Activated CD4-positive, CD25-positive, alpha-beta regulatory T cell treated with anti-CD3 and anti-CD28 coated beads, Interleukin-2, amount 50 U/mL, for 24 hours (primary cell): ENCODE data around the gene CBX4.

Experiments used
- ATAC-seq, 2 donors: fragments of 150-1000 bp; cut with Tn5 transposase; one replicate each; pipeline ENCODE4 v1.10.0; 2021; ENCODE audit warnings: mild to moderate bottlenecking in 1 of 2, moderate library complexity in 1 of 2

CBX4 gene

DNA sequence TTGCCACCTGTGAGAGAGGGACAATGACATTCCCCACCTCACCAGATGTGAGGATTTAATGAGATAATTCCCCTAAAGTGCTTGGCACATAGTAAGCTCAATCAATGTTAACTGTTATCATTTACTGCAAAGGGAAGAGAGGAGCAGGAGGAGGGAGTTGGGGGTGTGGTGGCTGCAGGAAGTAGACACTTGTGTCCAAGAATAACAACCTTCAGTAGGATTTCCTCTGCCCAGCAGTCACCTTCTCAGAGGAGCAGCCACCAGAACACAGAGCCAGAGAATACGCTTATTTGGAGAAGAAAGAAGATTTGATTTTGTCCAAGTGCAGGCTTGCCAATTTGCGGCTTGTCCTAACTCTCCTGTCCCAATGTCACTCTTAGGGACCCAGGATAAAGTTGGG, 10.2 kb downstream of the CBX4 start:
- no peak for ATAC-seq

DNA sequence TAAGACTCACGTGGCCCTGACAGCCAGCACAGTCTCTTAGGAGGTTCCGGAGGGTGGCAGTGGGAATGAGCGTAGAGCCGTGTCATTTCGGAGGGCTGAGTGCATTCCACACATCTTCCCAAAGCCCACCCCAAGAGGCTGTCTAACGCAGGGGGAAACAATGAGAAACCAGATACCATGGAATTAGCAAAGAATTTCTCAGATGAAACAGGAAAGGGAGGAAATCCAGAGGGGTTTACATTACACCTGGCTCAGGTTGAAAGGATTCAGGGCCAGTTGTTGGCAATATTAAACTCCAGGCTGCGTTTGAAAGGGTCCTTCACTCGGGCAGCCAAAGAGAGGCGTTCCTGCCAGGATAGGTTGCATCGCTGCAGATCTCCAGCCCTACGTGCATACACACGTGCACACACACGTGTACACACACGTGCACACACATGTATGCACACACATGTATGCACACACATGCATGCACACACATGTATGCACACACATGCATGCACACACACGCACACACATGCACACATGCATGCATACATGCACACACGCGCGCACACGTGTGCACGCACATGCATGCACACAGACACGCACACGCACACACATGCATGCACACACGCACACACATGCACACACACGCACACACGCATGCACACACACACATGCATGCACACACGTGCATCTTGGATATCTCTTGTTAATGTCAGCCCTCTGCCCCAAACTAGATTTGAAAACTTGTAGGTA, 12.2 kb downstream of the CBX4 start:
- ATAC-seq: no peak

DNA sequence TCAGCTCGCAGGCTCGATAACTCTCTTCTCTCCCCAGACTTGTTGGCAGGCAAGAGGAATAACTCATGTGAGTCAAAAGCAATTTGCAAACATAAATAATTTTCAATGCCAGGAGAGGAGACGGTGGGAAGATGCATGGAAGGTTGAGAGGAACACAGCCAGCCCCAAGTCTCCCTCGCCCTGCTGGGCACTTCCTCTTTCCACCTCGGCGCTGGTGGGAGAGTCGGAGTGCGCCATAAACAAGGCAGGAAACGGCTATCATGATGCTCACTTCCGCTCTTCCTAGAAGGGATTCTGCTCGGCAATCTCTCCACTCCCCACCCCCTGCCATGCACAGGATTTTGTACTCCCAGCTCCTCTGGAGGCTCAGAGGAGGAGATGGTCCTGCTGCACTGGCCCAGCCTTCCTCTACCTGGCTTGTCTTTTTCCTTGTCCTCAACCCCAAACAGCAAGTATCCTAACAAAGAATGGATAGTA, 13.0 kb downstream of the CBX4 start:
- ATAC-seq: no peak

DNA sequence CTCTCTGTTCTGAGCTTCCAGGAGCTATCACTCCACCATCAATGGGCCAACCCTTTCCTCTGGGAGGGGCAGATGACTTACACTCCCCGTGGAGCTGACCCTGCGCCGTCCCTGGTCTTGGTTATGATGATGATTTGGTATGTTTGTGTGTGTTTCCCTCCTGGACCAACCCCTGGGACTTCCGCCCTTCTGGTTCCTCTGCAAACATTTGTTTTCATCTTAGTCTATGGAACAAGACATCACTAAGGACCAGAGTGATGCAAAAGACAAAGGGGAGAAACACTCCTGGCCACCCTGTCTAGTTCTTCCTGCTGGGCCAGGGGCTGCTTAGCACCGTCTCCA, 13.7 kb downstream of the CBX4 start:
- no peak for ATAC-seq

DNA sequence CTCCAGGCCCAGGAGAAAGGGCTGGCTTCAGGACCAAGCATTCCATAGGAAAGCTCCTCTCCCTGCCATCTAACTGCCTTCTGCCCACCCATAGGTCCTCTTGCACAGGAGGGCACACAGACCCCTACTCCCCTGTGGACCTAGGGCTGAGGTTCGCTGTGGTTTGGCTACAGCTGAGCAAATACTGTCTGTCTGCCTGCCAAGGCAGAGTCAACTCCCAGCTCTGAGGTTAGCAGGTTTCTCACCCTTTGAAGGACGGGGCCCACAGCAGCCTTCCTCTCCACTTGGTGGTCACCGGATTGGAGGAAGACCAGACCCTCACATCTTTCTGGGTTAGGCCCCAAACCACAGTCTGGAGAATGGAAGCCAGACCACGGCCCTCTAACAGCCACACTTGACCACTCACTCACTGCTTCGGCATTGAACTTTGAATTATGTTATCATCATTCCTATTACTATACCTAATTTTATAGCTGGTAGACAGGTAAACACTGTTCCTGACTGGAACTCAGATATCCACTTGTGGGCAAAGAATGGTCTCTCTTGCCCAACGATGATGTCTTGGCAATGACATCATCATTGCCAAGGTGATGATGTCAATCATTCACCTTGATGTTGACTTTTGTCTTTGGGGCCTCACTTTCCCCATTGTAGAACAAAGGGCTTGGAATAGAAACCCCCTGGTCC, 14.2 kb downstream of the CBX4 start:
- no peak for ATAC-seq

DNA sequence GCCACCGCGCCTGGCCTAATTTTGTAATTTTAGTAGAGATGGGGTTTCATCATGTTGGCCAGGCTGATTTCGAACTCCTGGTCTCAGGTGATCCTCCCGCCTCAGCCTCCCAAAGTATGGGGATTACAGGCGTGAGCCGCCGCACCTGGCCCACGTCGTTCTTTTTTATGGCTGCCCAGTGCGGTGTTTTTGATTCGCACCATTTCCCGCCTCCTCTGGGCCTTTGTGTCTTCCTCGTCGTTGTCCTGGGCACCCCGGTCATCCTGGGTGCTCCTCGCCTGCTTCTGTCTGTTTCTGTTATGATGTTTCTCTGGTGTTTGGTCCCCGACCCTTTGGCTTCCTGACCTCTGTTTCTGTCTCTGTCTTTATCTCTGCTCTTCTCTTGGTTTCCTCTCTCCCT, 15.0 kb downstream of the CBX4 start:
- ATAC-seq: no peak

DNA sequence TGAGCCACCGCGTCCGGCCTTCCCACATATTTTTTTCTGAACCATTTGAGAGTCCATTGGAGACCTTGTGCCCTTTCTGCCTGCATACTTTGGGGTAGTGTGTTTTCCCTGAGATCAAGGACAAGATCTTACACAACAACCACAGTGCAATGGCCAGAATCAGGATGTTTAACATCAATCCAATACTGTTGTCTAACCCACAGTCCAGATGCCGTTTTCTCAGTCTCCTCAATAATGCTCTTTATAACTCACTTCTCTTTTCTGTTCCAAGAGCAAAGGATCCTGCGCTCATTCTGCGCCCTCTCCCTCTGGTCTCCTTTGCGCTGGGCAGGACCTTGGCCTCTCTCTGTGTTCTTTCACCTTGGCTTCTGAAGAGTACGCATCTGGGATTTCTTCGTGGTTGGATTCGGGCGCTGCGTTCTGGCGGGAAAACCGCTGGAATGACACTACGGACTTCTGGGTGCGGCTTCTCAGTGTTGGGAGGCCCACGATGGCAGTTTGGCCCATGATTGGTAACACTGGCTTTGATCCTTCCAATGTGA, 16.6 kb downstream of the CBX4 start:
- ATAC-seq: no peak

DNA sequence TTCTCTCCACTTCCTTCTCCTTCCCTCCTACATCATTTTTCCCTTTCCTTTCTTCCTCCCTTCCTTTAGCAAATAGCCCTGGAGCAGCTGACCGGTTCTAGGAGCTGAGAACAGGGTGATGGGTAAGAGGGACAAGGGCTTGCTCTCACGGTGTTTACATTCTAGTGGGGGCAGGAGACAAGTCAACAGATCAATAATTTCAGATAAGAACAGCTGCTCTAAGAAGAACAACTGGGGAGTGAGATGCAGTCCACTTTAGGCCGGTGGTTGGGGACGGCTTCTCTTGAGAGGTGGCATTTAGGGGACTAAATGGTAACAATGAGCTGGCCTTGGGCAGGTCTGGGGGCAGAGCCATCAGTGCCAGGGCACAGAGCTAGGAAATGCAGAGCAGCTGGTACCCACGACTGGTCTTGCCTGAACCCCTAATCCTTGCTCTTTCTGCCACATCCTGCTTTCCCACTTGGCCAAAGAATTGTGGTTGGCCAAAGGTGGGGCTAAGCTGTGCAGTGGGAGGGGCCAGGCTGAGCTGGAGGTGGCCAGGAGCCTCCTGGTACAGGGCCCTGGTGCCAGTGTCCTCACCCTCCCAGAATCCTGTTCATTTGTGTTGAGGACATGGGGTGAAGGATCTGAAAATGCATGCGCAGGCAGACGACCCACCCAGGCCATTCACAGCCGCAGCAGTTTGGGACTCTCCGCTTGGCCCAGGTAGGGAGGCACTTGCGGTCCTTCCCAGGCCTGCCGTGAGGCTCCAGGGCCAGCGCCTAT, 17.7 kb downstream of the CBX4 start:
- ATAC-seq: no peak

DNA sequence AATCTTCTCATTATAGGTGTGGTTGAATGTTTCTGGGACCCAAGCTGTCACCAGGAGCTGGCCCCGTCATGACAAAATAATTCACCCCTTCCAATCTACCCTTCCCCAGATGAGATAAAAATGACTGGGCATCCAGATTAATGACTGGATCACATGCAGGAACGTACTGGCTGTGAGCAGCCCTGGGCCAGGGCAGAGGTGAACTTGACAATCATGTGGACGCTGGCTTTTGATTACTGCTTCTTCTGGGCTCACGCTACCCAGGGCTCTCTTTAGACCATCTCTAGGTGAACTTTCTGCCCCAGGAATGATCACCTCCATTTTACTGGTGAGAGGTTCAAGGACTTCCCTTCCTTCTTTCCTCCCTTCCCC, 18.3 kb downstream of the CBX4 start:
- ATAC-seq: no peak

DNA sequence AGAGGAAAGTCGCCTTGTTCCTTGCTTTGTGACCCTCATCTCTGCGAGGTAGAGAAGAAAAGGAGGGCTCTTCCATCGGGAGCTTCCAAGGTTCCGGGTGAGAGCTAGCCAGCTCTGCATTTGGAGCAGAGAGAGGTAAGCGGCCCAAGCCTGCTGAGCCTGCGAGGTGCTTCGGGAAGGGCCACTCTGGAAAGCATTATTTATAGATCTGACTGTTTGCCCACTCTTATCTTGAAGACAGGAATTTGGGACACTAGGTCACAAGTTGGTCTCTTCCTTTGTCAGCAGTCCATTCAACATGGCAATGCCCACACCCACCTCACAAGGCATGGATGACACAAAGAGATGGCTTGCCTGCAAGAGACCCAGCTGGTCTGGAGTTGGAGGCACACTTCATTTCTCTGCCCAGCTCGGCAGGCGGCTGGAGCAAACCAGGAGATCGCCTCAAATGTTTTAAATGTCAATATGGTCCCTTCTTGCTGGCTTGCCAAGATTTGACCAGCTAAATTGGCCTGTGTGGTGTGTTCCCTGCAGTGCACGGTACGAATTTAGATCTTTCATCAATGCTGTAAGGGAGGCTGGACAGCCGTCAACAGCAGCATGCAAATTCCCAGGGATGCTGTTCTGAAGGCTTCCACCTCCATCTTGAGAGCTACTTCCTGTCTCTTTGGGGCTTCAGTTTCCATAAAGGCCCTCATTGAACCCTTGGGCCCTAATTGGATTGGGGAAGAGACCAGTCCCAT, 19.5 kb downstream of the CBX4 start:
- ATAC-seq: no peak

DNA sequence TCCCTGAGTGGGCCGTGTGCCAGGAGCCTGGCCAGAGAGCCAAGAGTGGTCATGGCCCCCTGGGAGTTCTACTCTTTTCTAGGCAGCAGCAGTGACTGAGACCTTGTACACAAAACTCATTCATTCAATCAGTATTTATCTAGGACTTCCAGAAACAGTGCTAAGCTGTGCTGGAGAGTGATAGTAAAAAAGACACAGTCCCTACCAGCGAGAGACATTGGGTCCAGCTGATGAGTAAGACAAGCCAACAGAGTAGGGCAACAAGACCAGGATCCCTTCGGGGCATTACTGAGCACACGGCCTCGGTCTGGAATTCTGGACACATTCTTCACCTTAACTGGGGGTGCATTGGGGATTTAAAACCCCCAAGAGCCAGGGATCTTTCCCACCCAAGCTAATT, 20.2 kb downstream of the CBX4 start:
- ATAC-seq: no peak

DNA sequence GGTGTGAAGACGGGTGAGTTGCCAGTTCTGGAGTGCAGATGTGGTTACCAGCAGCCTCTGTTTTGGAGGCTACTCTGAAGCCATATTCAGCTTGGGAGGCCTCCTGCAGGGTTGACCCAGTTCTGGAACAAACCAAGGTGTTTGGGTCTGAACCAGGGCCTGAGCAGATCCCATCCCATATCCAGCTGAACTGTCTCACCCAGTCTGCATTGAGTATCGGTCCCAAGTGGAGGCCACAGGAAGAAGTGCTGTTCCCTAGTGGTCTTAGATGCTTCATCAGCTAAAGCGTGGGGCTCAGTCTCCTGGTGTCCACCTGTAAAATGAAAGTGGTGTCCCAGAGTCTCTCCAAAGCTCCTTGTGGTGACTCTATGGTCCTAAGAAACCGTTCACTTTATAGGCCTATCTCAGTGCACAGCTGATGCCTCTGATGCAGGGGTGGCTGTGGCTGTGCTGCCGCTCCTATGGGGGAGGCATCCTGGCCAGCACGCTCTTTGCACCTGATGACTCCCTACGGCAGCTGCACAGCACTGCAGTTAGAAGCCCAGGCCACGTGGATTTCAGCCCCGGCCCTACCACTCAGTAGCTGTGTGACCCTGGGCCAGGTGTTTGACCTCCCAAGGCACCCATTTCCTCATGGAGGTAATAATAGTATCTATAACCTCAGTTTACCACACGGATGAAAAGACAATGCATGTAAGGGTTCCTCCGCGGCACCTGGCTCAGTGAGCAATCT, 21.0 kb downstream of the CBX4 start:
- no peak for ATAC-seq

DNA sequence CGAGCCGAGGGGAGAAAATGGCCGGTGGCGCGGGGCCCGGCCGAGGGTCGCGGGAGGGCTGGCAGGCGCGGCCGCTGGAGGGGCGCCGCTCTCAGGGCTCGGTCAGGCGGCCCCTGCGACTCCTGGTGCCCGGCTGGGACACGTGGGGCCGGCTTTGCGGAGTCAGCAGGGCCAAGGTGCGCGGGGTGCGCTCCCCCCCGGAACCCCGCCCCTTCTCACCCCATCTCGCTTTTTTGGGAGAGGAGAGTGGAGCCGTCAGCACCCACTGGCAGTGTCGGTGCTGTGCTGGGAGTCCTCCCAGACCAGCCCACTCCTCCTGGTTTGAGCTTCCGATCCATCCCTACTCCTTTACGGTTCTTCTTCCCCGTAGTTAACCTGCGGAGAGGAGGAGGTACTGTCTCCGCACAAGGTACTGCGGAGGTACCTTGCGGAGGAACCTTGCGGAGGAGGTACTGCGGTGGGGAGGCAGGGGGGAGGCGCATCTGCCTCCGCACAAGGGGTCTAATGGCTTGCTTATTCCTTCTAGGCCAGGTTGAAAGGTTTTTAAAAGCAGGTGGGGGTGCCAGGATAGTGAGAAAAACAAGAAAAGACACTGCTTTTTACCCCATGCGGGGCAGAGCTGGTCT, 23.3 kb downstream of the CBX4 start:
- no peak for ATAC-seq

DNA sequence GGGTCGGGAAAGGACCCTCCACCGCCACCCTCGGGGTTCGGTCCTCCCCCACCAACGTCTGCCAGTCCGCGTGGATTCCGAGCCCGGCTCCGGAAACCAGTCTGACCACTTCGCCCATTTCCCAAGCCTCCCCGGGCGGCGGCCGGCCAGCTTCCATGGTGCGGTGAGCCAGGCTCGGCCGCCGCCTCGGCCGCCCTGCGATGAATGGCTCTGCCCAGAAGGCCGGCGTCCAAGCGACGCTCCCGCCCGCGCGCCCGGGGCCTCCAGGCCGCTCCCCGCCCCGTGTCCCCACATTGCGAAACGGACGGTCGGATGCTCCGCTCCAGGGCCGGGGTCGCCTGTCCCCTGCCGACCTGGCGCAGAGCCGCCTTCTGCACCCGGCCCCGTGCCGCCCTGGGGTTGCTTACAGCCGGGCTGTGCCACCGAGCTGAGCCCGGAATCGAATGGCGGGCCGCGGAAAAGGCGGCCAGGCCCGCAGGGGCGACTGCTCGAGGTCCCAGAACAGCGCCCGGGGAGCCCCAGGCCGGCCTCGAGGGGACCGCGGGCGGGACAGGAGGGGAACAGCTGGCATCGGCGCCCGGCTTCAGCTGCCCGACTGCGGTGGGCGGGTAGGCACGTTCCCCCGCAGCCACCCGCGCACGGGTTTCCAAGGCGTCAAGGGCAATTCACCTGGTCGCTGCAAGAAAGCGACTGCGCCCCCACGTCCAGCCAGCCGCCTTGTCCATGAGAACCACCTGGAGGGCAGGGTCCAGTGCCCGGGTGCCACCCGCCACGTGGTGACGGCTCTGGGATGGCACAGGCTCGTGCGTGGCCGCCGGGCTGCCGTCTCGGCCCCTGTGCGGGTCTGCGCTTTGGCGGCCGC, 24.0 kb downstream of the CBX4 start:
- ATAC-seq: no peak

DNA sequence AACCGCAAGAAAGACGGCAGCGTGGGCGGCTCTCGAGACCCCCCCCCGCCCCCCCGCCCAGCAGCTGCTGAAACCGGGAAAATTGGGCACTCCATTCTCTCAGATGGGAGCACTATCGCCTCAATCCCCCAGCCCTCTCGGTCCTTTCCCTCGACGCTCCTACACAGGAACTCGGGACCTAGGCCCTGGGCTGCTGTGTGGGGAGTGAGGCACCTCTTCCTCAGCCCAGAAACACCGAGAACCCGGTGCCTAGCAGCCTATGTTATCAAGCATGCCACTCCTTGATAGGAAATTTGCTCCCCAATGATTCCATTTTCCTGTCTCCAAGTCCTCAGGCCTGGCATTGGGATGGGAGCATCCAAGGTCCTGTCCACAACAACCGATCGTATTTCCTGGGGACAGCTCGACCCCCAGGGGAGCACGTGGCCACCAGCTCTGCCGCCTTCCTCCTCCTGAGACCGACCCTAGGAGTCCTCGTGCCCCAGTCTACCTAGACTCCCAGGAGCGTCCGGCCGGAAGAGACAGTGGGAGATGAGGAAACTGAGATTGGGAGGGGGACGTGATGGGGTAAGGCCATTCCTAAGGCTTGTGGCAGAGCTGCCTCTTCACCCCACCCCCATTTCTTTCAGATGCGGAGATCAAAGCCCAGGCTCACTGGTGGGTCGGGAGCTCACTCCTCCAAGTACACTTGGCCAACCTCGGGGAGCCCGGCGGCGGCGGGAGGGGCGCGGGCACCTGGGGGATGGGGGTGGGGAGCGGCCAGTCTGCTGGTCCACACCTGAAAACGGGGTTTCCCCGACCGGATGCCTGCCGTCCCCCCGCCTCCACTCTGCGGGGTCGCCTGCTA, 24.9 kb downstream of the CBX4 start:
- ATAC-seq: no peak

DNA sequence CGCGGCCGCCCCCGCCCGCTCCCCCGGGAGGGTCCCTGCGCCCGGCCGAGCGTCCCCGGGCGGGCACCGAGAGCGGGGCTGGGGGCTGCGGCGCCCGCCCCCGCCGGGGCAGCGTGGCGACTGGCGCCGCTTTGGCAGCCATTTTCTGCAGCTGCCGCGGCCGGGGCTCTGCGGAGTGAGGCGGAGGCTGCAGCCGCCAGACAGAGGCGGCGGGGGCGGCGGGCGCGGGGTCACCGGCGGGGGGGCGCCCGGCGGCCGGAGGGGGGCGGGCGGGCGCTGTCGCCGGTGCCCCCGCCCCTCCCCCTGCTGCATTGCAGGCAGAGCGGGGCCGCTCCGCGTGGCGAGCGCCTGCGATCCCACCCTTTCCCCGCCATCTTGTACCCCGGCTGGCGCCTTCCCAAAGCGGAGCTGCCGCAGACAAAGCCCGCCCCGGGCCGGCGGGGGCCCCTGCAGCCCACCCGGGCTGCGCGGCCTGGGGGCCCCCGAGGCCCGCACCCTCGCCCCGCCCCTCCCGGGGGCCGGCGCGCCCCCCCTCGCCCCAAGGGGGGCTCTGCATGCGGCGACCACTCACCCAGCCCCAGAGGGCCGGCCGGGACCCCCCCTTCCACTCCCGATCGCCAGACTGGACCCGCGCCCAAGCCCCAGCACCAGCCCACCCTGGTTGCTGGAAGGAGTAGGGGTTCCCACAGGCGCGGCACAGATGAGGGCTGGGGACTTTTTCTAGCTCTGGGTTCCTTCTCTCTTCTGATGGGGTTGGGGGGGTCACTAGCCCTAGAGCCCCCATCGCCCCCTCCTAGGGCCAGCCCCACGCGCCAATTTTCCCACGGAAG, 25.7 kb downstream of the CBX4 start:
- ATAC-seq: no peak

DNA sequence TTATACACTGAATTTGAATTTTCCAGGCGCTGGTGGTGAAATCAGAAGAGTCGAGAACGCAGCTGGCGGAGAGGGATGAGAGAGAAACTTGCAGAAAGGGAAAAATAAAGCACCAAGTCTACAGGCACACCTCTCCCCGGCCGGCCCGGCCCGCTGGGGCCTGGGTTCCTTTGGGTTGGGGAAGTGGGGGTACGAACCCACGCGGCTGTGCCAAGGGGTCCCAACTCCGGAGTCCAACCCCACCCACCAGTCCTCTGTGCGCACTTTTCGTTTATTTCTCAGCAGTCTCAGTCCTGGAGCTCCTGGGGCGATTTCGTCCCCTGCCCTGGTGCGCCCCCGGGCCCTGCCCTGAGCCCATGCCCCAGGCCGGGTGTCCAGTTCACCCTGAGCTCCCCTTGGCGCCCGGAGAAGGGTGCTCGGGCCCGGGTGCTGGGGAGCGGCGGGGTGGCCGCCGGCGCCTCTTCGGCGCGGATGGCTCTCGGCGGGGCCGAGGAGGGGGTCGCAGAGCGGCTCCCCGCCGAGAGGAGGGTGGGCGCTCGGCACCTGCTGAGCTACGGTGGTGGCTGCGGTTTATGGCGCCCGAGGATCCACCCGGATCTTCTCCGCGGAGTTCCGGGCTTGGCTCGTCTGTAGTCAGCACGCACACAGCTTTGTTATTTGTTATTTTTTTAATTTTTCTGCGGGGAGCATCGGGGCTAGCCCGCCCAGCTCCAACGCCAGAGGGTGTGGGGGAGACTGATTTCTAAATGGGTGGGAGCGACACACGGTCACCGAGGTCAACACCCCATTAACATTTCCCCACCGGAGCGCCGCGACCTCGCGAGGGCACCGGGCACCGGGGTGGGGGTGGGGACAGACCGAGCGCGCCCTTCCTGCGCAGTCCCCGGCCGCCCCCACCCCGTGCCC, 26.6 kb downstream of the CBX4 start:
- ATAC-seq: no peak
